Measurements from ENCODE around the gene ROBO2.

- TF ChIP-seq EZH2 (IDR thresholded peaks at IDR 0.05; ENCODE audit: borderline replicate concordance, low read length) (no peak), CTCF (IDR thresholded peaks at IDR 0.05; ENCODE audit: low read length) (no peak)
These were observed 659.3 kb downstream of the ROBO2 start for GRCh38 chr3:77699125-77699691.
